Activated CD8-positive, alpha-beta T cell treated with anti-CD3 and anti-CD28 coated beads for 36 hours (primary cell): ENCODE data around the gene CDK5RAP2. TPM values are rescaled to one million over a fixed set of nuclear protein-coding genes. Genes with fewer than 3 reads are reported as not detected.

Source experiments
- ATAC-seq: fragments of 200-7000 bp; cut with Tn5 transposase; one replicate; pipeline ENCODE4 v1.10.0; 2021; ENCODE audit warnings: mild to moderate bottlenecking, moderate library complexity
- CTCF ChIA-PET: fragments of 350-600 bp; sonication (Branson Sonifier 250); formaldehyde crosslinking; loops from one replicate; lab custom pipeline; 2021; ENCODE audit warnings: antibody characterized with exemption; lab: Charles Lee
- POLR2A ChIA-PET: fragments of 350-600 bp; sonication (Branson Sonifier 250); formaldehyde crosslinking; loops from one replicate; lab custom pipeline; 2021; ENCODE audit warnings: antibody characterized with exemption; lab: Charles Lee
- DNase-seq: peaks from one replicate; pipeline ENCODE4 v3.0.0-alpha.2; 2020
- H3K27ac Mint-ChIP-seq: one replicate; pipeline ENCODE4 v1.8.0; 2021; ENCODE audit warnings: mild to moderate bottlenecking, mixed read lengths
- H3K27me3 Mint-ChIP-seq: one replicate; pipeline ENCODE4 v1.8.0; 2021; ENCODE audit warnings: mixed read lengths
- H3K36me3 Mint-ChIP-seq: one replicate; pipeline ENCODE4 v1.8.0; 2021; ENCODE audit warnings: low read depth, mixed read lengths
- H3K4me1 Mint-ChIP-seq: one replicate; pipeline ENCODE4 v1.8.0; 2021; ENCODE audit warnings: low read depth, mixed read lengths
- H3K4me3 Mint-ChIP-seq: one replicate; pipeline ENCODE4 v1.8.0; 2021; ENCODE audit warnings: mild to moderate bottlenecking, moderate library complexity, mixed read lengths
- H3K9me3 Mint-ChIP-seq: one replicate; pipeline ENCODE4 v1.8.0; 2021; ENCODE audit warnings: mixed read lengths
- CTCF ChIP-seq: fragments of 200-600 bp; IDR thresholded peaks from one replicate; pipeline ENCODE4 v1.8.0; 2022; ENCODE audit warnings: antibody characterized with exemption, mild to moderate bottlenecking
- intact Hi-C: fragments of 100-400 bp; cut with micrococcal nuclease; formaldehyde crosslinking; loops from one replicate; pipeline ENCODE4 v1.10.0; 2022
- total RNA-seq, 2 experiments: library from RNA; stranded (reverse); gene quantifications; one replicate each; pipeline ENCODE4 v1.2.3, GENCODE V29; 2021

CDK5RAP2 gene
- total RNA-seq, 2 experiments from 2014 or later = 61.5 to 67.6 TPM

DNA sequence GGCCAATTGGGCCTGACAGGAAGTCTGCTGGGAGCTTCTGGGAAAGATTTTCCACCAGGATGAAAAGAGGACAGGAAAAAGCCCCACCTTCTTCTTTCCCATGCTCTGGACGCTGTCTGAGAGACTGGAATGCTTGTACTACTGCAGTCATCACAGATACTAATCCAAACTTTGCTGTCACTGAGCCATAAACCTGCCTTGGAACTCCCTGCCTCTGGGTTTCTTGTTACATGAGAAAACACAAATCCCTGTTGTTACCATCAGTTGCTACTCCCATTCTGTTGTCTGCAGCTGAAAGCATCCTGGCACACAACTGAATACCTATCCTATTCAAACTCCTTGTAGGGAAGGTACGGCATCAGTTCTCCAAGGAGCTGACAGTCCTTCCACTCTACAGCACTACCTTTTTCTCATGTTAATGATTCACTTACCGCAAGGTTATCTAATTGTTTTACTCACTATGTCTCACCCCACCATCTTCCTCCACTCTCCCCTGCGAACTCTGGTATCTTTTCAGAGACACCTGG, 167.5 kb downstream of the CDK5RAP2 start:
- Mint-ChIP-seq H3K4me1 (no peaks in the 10 kb centered on the region), H3K4me3 (no peak overlapping the region), H3K36me3 (peaks cover 22% of the 10 kb centered on the region), H3K27ac (no peak overlapping the region), H3K27me3 (no peaks in the 10 kb centered on the region), H3K9me3 (no peaks in the 10 kb centered on the region)
- ChIA-PET CTCF (interaction anchor here (0.6 to 1.5 kb wide), 2 partner anchors 16 to 270 kb away, joined by 3 read pairs; no protein-coding TSS in a partner anchor), POLR2A (no interaction called here)
- no peak for DNase-seq
- TF ChIP-seq CTCF = no peak
- no peak for ATAC-seq
- intact Hi-C loops = no loop called here

- Mint-ChIP-seq H3K9me3 (no peaks in the 10 kb centered on the region), H3K4me1 (no peaks in the 10 kb centered on the region), H3K36me3 (peaks cover 24% of the 10 kb centered on the region), H3K27ac (no peak overlapping the region), H3K27me3 (no peaks in the 10 kb centered on the region), H3K4me3 (no peak overlapping the region)
- ATAC-seq (no peak), DNase-seq (no peak)
- TF ChIP-seq CTCF = no peak
- ChIA-PET POLR2A (no interaction called here), CTCF (interaction anchor here (0.6 kb wide), 1 partner anchor 269 kb away, joined by 3 read pairs; no protein-coding TSS in a partner anchor)
- intact Hi-C loops = no loop called here
Measured at GRCh38 chr9:120411862-120412424, 168.0 kb downstream of the CDK5RAP2 start.

DNA sequence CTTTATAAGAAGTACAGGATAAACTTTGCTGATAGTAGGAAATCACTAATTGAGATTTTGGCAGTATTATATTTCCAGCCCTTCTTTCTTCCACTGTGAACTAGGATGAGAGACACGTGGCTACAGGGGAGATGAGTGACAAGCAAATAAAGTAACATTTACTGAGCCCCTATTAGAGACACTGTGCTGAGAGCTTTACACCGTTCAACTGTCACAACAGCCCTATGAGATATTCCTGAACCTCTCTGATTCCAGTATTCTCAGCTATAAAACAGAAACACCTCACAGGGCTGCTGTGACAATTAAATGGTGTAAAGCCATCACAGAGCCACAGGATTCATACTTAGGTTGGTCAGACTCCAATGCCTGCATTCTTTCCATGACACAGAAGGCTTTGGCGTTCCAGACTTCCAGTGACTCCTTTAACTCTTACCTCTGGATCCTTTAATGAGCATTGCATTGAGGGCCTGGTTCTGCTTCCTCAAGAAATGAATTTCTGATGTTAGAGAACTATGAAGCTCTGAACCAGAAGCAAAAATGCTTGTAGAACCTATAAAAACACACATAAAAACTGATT, 169.0 kb downstream of the CDK5RAP2 start:
- intact Hi-C loops = no loop called here
- no peaks in the 10 kb centered on the region for H3K4me1 Mint-ChIP-seq
- CTCF ChIA-PET = no interaction called here
- no peak for TF ChIP-seq CTCF
- no peak overlapping the region for H3K4me3 Mint-ChIP-seq
- POLR2A ChIA-PET = no interaction called here
- H3K27me3 Mint-ChIP-seq = no peaks in the 10 kb centered on the region
- ATAC-seq (no peak), DNase-seq (no peak)
- no peak overlapping the region for H3K27ac Mint-ChIP-seq
- no peaks in the 10 kb centered on the region for H3K9me3 Mint-ChIP-seq
- H3K36me3 Mint-ChIP-seq = peaks cover 24% of the 10 kb centered on the region

DNA sequence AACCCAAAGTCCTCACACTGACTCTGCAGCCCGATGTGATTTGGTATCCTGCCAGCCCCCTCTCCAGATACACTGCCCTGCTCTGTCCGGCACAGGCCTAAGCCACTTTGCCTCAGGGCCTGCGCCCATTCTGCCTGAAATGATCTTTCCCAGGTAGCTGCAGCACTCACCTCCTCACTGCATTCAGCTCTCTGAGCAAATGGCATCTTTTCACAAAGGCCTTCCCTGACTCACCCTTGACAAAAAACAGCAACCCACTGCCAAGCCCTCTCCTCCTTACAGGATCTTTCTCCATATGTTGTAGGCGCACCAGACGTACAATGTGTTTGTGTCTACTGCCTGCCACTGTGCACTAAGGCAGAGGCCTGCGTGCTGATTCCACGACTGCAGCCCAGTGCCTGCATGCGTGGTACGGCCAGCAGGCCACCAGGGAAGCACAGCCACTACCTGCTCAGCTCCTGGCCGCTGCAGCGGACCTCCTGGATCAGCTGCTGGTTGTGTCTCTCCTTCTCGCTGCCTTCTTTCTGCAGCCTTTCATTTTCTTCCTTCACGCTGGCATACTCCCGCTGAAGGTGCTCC, 171.2 kb downstream of the CDK5RAP2 start:
- no peak for ATAC-seq
- TF ChIP-seq CTCF = no peak
- H3K27ac Mint-ChIP-seq = no peak overlapping the region
- H3K27me3 Mint-ChIP-seq = no peaks in the 10 kb centered on the region
- H3K36me3 Mint-ChIP-seq = peaks cover 25% of the 10 kb centered on the region
- ChIA-PET POLR2A (no interaction called here), CTCF (no interaction called here)
- H3K9me3 Mint-ChIP-seq = no peaks in the 10 kb centered on the region
- H3K4me1 Mint-ChIP-seq = peaks cover 4% of the 10 kb centered on the region
- no peak for DNase-seq
- no peak overlapping the region for H3K4me3 Mint-ChIP-seq
- intact Hi-C loops = no loop called here

GRCh38 chr9:120405860-120406259, 174.1 kb downstream of the CDK5RAP2 start:
- Mint-ChIP-seq H3K4me1 (peaks cover 11% of the 10 kb centered on the region), H3K36me3 (peaks cover 39% of the 10 kb centered on the region), H3K9me3 (no peaks in the 10 kb centered on the region), H3K4me3 (no peak overlapping the region), H3K27me3 (no peaks in the 10 kb centered on the region), H3K27ac (no peak overlapping the region)
- DNase-seq (no peak), ATAC-seq (no peak)
- TF ChIP-seq CTCF = no peak
- ChIA-PET POLR2A (no interaction called here), CTCF (no interaction called here)
- intact Hi-C loops = no loop called here
